Parathyroid adenoma (tissue), 2 donors: Measurements from ENCODE around the gene INSC.

Experiments
- H2AFZ ChIP-seq: fragments of 300-600 bp; sonication (generic); one replicate; pipeline ENCODE4 v1.7.0; 2017; ENCODE audit warnings: antibody characterized with exemption, mild to moderate bottlenecking
- H3K27ac ChIP-seq: fragments of 300-600 bp; sonication (generic); one replicate; pipeline ENCODE4 v1.7.0; 2017
- H3K27me3 ChIP-seq: fragments of 300-600 bp; sonication (generic); one replicate; pipeline ENCODE4 v1.7.0; 2017; ENCODE audit warnings: low read length; ENCODE audit not compliant: control insufficient read depth, insufficient read depth
- H3K36me3 ChIP-seq: fragments of 300-600 bp; sonication (generic); one replicate; pipeline ENCODE4 v1.7.0; 2017; ENCODE audit warnings: low read length; ENCODE audit not compliant: control insufficient read depth, insufficient read depth
- H3K4me1 ChIP-seq: fragments of 300-600 bp; sonication (generic); one replicate; pipeline ENCODE4 v1.7.0; 2017; ENCODE audit warnings: control low read depth
- H3K4me2 ChIP-seq: fragments of 300-600 bp; sonication (generic); one replicate; pipeline ENCODE4 v1.7.0; 2017; ENCODE audit warnings: low read length
- H3K4me3 ChIP-seq: fragments of 300-600 bp; sonication (generic); one replicate; pipeline ENCODE4 v1.7.0; 2017; ENCODE audit warnings: low read depth, low read length
- H3K79me2 ChIP-seq: fragments of 300-600 bp; sonication (generic); one replicate; pipeline ENCODE4 v1.7.0; 2017; ENCODE audit warnings: control low read depth
- H3K9ac ChIP-seq: fragments of 300-600 bp; sonication (generic); one replicate; pipeline ENCODE4 v1.7.0; 2017; ENCODE audit warnings: mild to moderate bottlenecking
- H3K9me3 ChIP-seq: fragments of 300-600 bp; sonication (generic); one replicate; pipeline ENCODE4 v1.7.0; 2017; ENCODE audit warnings: low read length; ENCODE audit not compliant: control insufficient read depth
- CTCF ChIP-seq: fragments of 300-600 bp; sonication (generic); IDR thresholded peaks from one replicate; pipeline ENCODE4 v1.7.0; 2017; ENCODE audit warnings: antibody characterized with exemption, mild to moderate bottlenecking
- donor health status: primary hyperparathyroidism.

The INSC gene

GRCh38 chr11:15190611-15191010, 75.9 kb downstream of the INSC start:
- no peaks in the 10 kb centered on the region for H3K79me2 ChIP-seq
- no peak overlapping the region for H3K4me2 ChIP-seq
- H3K36me3 ChIP-seq: no peaks in the 10 kb centered on the region
- H3K27ac ChIP-seq: no peak overlapping the region
- no peak overlapping the region for H3K4me3 ChIP-seq
- no peak overlapping the region for H2AFZ ChIP-seq
- H3K4me1 ChIP-seq: no peaks in the 10 kb centered on the region
- H3K9me3 ChIP-seq: no peaks in the 10 kb centered on the region
- no peak for TF ChIP-seq CTCF
- H3K27me3 ChIP-seq: no peaks in the 10 kb centered on the region
- no peak overlapping the region for H3K9ac ChIP-seq

GRCh38 chr11:15192005-15192556, 77.4 kb downstream of the INSC start:
- no peak overlapping the region for H3K4me3 ChIP-seq
- H3K27ac ChIP-seq: no peak overlapping the region
- H3K4me1 ChIP-seq: no peaks in the 10 kb centered on the region
- no peaks in the 10 kb centered on the region for H3K9me3 ChIP-seq
- H3K27me3 ChIP-seq: no peaks in the 10 kb centered on the region
- no peaks in the 10 kb centered on the region for H3K36me3 ChIP-seq
- H2AFZ ChIP-seq: no peak overlapping the region
- H3K9ac ChIP-seq: no peak overlapping the region
- TF ChIP-seq CTCF: no peak
- no peaks in the 10 kb centered on the region for H3K79me2 ChIP-seq
- H3K4me2 ChIP-seq: no peak overlapping the region

- Histone ChIP-seq H3K4me2 (no peak overlapping the region), H3K79me2 (no peaks in the 10 kb centered on the region), H3K36me3 (no peaks in the 10 kb centered on the region), H3K27ac (no peak overlapping the region), H2AFZ (peak overlapping the region; percentile 22), H3K4me3 (no peak overlapping the region), H3K9me3 (no peaks in the 10 kb centered on the region), H3K27me3 (no peaks in the 10 kb centered on the region), H3K4me1 (no peaks in the 10 kb centered on the region), H3K9ac (no peak overlapping the region)
- TF ChIP-seq CTCF: no peak
Measured at GRCh38 chr11:15194671-15195415, 80.1 kb downstream of the INSC start.

- Histone ChIP-seq H3K9ac (no peak overlapping the region), H3K36me3 (no peaks in the 10 kb centered on the region), H2AFZ (peak overlapping the region; percentile 22), H3K9me3 (no peaks in the 10 kb centered on the region), H3K4me1 (no peaks in the 10 kb centered on the region), H3K4me3 (no peak overlapping the region), H3K27me3 (no peaks in the 10 kb centered on the region), H3K79me2 (no peaks in the 10 kb centered on the region), H3K4me2 (no peak overlapping the region), H3K27ac (no peak overlapping the region)
- TF ChIP-seq CTCF: no peak
Measured at GRCh38 chr11:15195454-15196200, 80.9 kb downstream of the INSC start.
